Activated CD8-positive, alpha-beta T cell treated with anti-CD3 and anti-CD28 coated beads for 36 hours (primary cell): ENCODE results near the gene CTCF. TPM values are rescaled to one million over a fixed set of nuclear protein-coding genes. Genes with fewer than 3 reads are reported as not detected.

Source experiments
- ATAC-seq: fragments of 200-7000 bp; cut with Tn5 transposase; one replicate; pipeline ENCODE4 v1.10.0; 2021; ENCODE audit warnings: mild to moderate bottlenecking, moderate library complexity
- CTCF ChIA-PET: fragments of 350-600 bp; sonication (Branson Sonifier 250); formaldehyde crosslinking; loops from one replicate; lab custom pipeline; 2021; ENCODE audit warnings: antibody characterized with exemption; lab: Charles Lee
- POLR2A ChIA-PET: fragments of 350-600 bp; sonication (Branson Sonifier 250); formaldehyde crosslinking; loops from one replicate; lab custom pipeline; 2021; ENCODE audit warnings: antibody characterized with exemption; lab: Charles Lee
- DNase-seq: peaks from one replicate; pipeline ENCODE4 v3.0.0-alpha.2; 2020
- H3K27ac Mint-ChIP-seq: one replicate; pipeline ENCODE4 v1.8.0; 2021; ENCODE audit warnings: mild to moderate bottlenecking, mixed read lengths
- H3K27me3 Mint-ChIP-seq: one replicate; pipeline ENCODE4 v1.8.0; 2021; ENCODE audit warnings: mixed read lengths
- H3K36me3 Mint-ChIP-seq: one replicate; pipeline ENCODE4 v1.8.0; 2021; ENCODE audit warnings: low read depth, mixed read lengths
- H3K4me1 Mint-ChIP-seq: one replicate; pipeline ENCODE4 v1.8.0; 2021; ENCODE audit warnings: low read depth, mixed read lengths
- H3K4me3 Mint-ChIP-seq: one replicate; pipeline ENCODE4 v1.8.0; 2021; ENCODE audit warnings: mild to moderate bottlenecking, moderate library complexity, mixed read lengths
- H3K9me3 Mint-ChIP-seq: one replicate; pipeline ENCODE4 v1.8.0; 2021; ENCODE audit warnings: mixed read lengths
- CTCF ChIP-seq: fragments of 200-600 bp; IDR thresholded peaks from one replicate; pipeline ENCODE4 v1.8.0; 2022; ENCODE audit warnings: antibody characterized with exemption, mild to moderate bottlenecking
- intact Hi-C: fragments of 100-400 bp; cut with micrococcal nuclease; formaldehyde crosslinking; loops from one replicate; pipeline ENCODE4 v1.10.0; 2022
- total RNA-seq, 2 experiments: library from RNA; stranded (reverse); gene quantifications; one replicate each; pipeline ENCODE4 v1.2.3, GENCODE V29; 2021

Gene CTCF
- total RNA-seq, 2 experiments from 2014 or later = 47.4 to 50.6 TPM

GRCh38 chr16:67545665-67546024 is 16.7 kb upstream of the CTCF start:
- Mint-ChIP-seq H3K27me3 (no peaks in the 10 kb centered on the region), H3K9me3 (no peaks in the 10 kb centered on the region), H3K36me3 (peaks cover 9% of the 10 kb centered on the region), H3K4me1 (peaks cover 46% of the 10 kb centered on the region), H3K4me3 (no peak overlapping the region), H3K27ac (no peak overlapping the region)
- intact Hi-C loops = loop anchor here (2.0 kb wide), 1 partner anchor 99 kb away; the partner anchor contains the start of gene CARMIL2
- ATAC-seq (no peak), DNase-seq (no peak)
- no peak for TF ChIP-seq CTCF
- CTCF ChIA-PET = interaction anchor here (0.7 to 5.8 kb wide), 6 partner anchors 8 to 97 kb away, joined by 3 to 224 read pairs (median 8); partner anchors contain the start of genes CARMIL2, CTCF and RIPOR1
- POLR2A ChIA-PET = interaction anchor here (0.8 to 8.2 kb wide), 5 partner anchors 10 to 102 kb away, joined by 3 to 77 read pairs (median 16); partner anchors contain the start of genes CARMIL2 and CTCF

- Mint-ChIP-seq H3K27me3 (no peaks in the 10 kb centered on the region), H3K4me1 (peaks cover 44% of the 10 kb centered on the region), H3K9me3 (no peaks in the 10 kb centered on the region), H3K27ac (peak overlapping the region; percentile 25), H3K36me3 (peaks cover 7% of the 10 kb centered on the region), H3K4me3 (no peak overlapping the region)
- ATAC-seq (no peak), DNase-seq (no peak)
- ChIA-PET CTCF (interaction anchor here (0.7 to 7.1 kb wide), 15 partner anchors 9 to 114 kb away, joined by 3 to 224 read pairs (median 17); partner anchors contain the start of genes ACD, ATP6V0D1, CARMIL2 and CTCF), POLR2A (interaction anchor here (0.8 to 8.2 kb wide), 5 partner anchors 9 to 101 kb away, joined by 3 to 77 read pairs (median 5); partner anchors contain the start of genes CARMIL2 and CTCF)
- TF ChIP-seq CTCF = no peak
- intact Hi-C loops = loop anchor here (2.0 kb wide), 1 partner anchor 99 kb away; the partner anchor contains the start of gene CARMIL2
Measured at GRCh38 chr16:67546091-67546501, 16.2 kb upstream of the CTCF start.

- Mint-ChIP-seq H3K4me1 (peaks cover 40% of the 10 kb centered on the region), H3K36me3 (peaks cover 5% of the 10 kb centered on the region), H3K27ac (peak overlapping the region; percentile 90), H3K4me3 (no peak overlapping the region), H3K27me3 (no peaks in the 10 kb centered on the region), H3K9me3 (no peaks in the 10 kb centered on the region)
- ATAC-seq = peak; percentile 32
- peak; percentile 99 for TF ChIP-seq CTCF
- DNase-seq = peak; percentile 79
- ChIA-PET CTCF (interaction anchor here (0.7 to 7.1 kb wide), 47 partner anchors 9 to 455 kb away, joined by 3 to 224 read pairs (median 7); partner anchors contain the start of genes ACD, ATP6V0D1, C16orf86 and CARMIL2), POLR2A (interaction anchor here (1.0 to 8.2 kb wide), 8 partner anchors 9 to 101 kb away, joined by 3 to 77 read pairs (median 6); partner anchors contain the start of genes CARMIL2 and CTCF)
- intact Hi-C loops = loop anchor here (2.0 kb wide), 1 partner anchor 98 kb away; the partner anchor contains the start of gene CARMIL2
Measured at GRCh38 chr16:67546761-67547422, 15.4 kb upstream of the CTCF start.

- no peaks in the 10 kb centered on the region for H3K27me3 Mint-ChIP-seq
- DNase-seq (peak; percentile 49), ATAC-seq (peak; percentile 24)
- ChIA-PET POLR2A (interaction anchor here (0.7 to 8.2 kb wide), 10 partner anchors 8 to 269 kb away, joined by 3 to 77 read pairs (median 4); partner anchors contain the start of genes CARMIL2, CTCF and RIPOR1), CTCF (interaction anchor here (0.8 to 7.1 kb wide), 46 partner anchors 8 to 454 kb away, joined by 3 to 224 read pairs (median 7); partner anchors contain the start of genes ACD, ATP6V0D1, C16orf86 and CARMIL2)
- H3K4me1 Mint-ChIP-seq = peaks cover 39% of the 10 kb centered on the region
- peaks cover 2% of the 10 kb centered on the region for H3K36me3 Mint-ChIP-seq
- no peaks in the 10 kb centered on the region for H3K9me3 Mint-ChIP-seq
- intact Hi-C loops = loop anchor here (2.0 kb wide), 1 partner anchor 97 kb away; the partner anchor contains the start of gene CARMIL2
- H3K4me3 Mint-ChIP-seq = no peak overlapping the region
- peak overlapping the region; percentile 90 for H3K27ac Mint-ChIP-seq
- no peak for TF ChIP-seq CTCF
Measured at GRCh38 chr16:67547423-67548264, 14.7 kb upstream of the CTCF start.
